Measurements from ENCODE around the gene BABAM2.

GRCh38 chr2:27878825-27879224 is 11.7 kb upstream of the BABAM2 start:
- TF ChIP-seq CTCF (tag by site-specific recombination; IDR thresholded peaks at IDR 0.05) (no peak), ZNF580 (tag by site-specific recombination; IDR thresholded peaks at IDR 0.05) (no peak), MEIS1 (CRISPR knock-in tag; IDR thresholded peaks at IDR 0.05; ENCODE audit: borderline replicate concordance) (no peak)
